Neural crest cell (in vitro differentiated cells): ENCODE measurements around the gene RDH11. TPM values are rescaled to one million over a fixed set of nuclear protein-coding genes. Genes with fewer than 3 reads are reported as not detected.

Source experiments
- DNase-seq: peaks from one replicate; pipeline ENCODE4 v3.0.0; 2021; ENCODE audit warnings: low read depth, mixed read lengths, low spot score
- H3K27ac Mint-ChIP-seq: one replicate; pipeline ENCODE4 v1.8.0; 2021; ENCODE audit warnings: mild to moderate bottlenecking, mixed read lengths; ENCODE audit not compliant: unreplicated experiment
- H3K27me3 Mint-ChIP-seq: 2 replicates; pipeline ENCODE4 v1.8.0; 2021; ENCODE audit warnings: low read depth, mild to moderate bottlenecking, mixed read lengths
- H3K36me3 Mint-ChIP-seq: 2 replicates; pipeline ENCODE4 v1.8.0; 2021; ENCODE audit warnings: low read depth, mild to moderate bottlenecking, mixed read lengths
- H3K4me1 Mint-ChIP-seq: 2 replicates; pipeline ENCODE4 v1.8.0; 2021; ENCODE audit warnings: mixed read lengths
- H3K4me3 Mint-ChIP-seq: one replicate; pipeline ENCODE4 v1.8.0; 2021; ENCODE audit warnings: mild to moderate bottlenecking, mixed read lengths
- H3K9me3 Mint-ChIP-seq: 2 replicates; pipeline ENCODE4 v1.8.0; 2021; ENCODE audit warnings: mixed read lengths
- CTCF ChIP-seq: fragments of 200-600 bp; sonication (generic); conservative IDR thresholded peaks from 2 replicates; pipeline ENCODE4 v1.5.0; 2021; ENCODE audit warnings: antibody characterized with exemption, mild to moderate bottlenecking
- total RNA-seq: library from RNA; stranded (reverse); gene quantifications from 2 replicates; pipeline ENCODE4 v1.2.1, GENCODE V29; 2021

Gene RDH11
- total RNA-seq, 1 donor from 2014 or later, result 79.9 TPM

GRCh38 chr14:67650151-67650550, 45.4 kb downstream of the RDH11 start:
- no peak for DNase-seq
- TF ChIP-seq CTCF, result no peak
- Mint-ChIP-seq H3K9me3 (no peaks in the 10 kb centered on the region), H3K4me1 (no peaks in the 10 kb centered on the region), H3K4me3 (no peak overlapping the region), H3K36me3 (peaks cover 19% of the 10 kb centered on the region), H3K27me3 (no peaks in the 10 kb centered on the region), H3K27ac (no peak overlapping the region)

- H3K27ac Mint-ChIP-seq, result no peak overlapping the region
- no peak overlapping the region for H3K4me3 Mint-ChIP-seq
- no peaks in the 10 kb centered on the region for H3K9me3 Mint-ChIP-seq
- no peak for TF ChIP-seq CTCF
- no peaks in the 10 kb centered on the region for H3K4me1 Mint-ChIP-seq
- DNase-seq, result no peak
- no peaks in the 10 kb centered on the region for H3K27me3 Mint-ChIP-seq
- H3K36me3 Mint-ChIP-seq, result peaks cover 15% of the 10 kb centered on the region
Observed at GRCh38 chr14:67646131-67646530, 49.4 kb downstream of the RDH11 start.

GRCh38 chr14:67645414-67645813, 50.1 kb downstream of the RDH11 start:
- no peak for TF ChIP-seq CTCF
- no peak for DNase-seq
- Mint-ChIP-seq H3K27ac (no peak overlapping the region), H3K9me3 (no peaks in the 10 kb centered on the region), H3K36me3 (peaks cover 12% of the 10 kb centered on the region), H3K4me3 (no peak overlapping the region), H3K27me3 (no peaks in the 10 kb centered on the region), H3K4me1 (no peaks in the 10 kb centered on the region)

GRCh38 chr14:67644428-67644827, 51.1 kb downstream of the RDH11 start:
- H3K27me3 Mint-ChIP-seq, result no peaks in the 10 kb centered on the region

GRCh38 chr14:67643713-67644112, 51.9 kb downstream of the RDH11 start:
- Mint-ChIP-seq H3K27me3 (no peaks in the 10 kb centered on the region), H3K4me3 (no peak overlapping the region), H3K27ac (peak overlapping the region; percentile 15), H3K9me3 (no peaks in the 10 kb centered on the region), H3K36me3 (peaks cover 9% of the 10 kb centered on the region), H3K4me1 (no peaks in the 10 kb centered on the region)
- no peak for DNase-seq
- no peak for TF ChIP-seq CTCF

More at GRCh38 chr14:67644428-67644827, 51.1 kb downstream of the RDH11 start:
- Mint-ChIP-seq H3K36me3 (peaks cover 11% of the 10 kb centered on the region), H3K9me3 (no peaks in the 10 kb centered on the region), H3K4me1 (no peaks in the 10 kb centered on the region), H3K27ac (no peak overlapping the region), H3K4me3 (no peak overlapping the region)
- TF ChIP-seq CTCF, result no peak
- no peak for DNase-seq
